HG02798 (cell line): ENCODE data around the gene ARHGEF16.

ENCODE experiments used
- ATAC-seq: cut with Tn5 transposase; IDR thresholded peaks from one replicate; pipeline ENCODE4 v1.9.1; 2021; ENCODE audit warnings: mild to moderate bottlenecking; ENCODE audit not compliant: unreplicated experiment, poor library complexity

Gene ARHGEF16

GRCh38 chr1:3454811-3455618 lies 550 bp downstream of the ARHGEF16 start:
- ATAC-seq = no peak

GRCh38 chr1:3455670-3456448 lies 1.4 kb downstream of the ARHGEF16 start:
- no peak for ATAC-seq

- ATAC-seq = no peak
These were observed 2.0 kb downstream of the ARHGEF16 start for GRCh38 chr1:3456449-3456963.

GRCh38 chr1:3456964-3457909 lies 2.8 kb downstream of the ARHGEF16 start:
- no peak for ATAC-seq

- ATAC-seq = no peak
These were observed 3.7 kb downstream of the ARHGEF16 start for GRCh38 chr1:3457910-3458883.

GRCh38 chr1:3459051-3459908 lies 4.8 kb downstream of the ARHGEF16 start:
- no peak for ATAC-seq

- ATAC-seq = no peak
These were observed 5.6 kb downstream of the ARHGEF16 start for GRCh38 chr1:3459940-3460671.

- ATAC-seq = no peak
These were observed 6.2 kb downstream of the ARHGEF16 start for GRCh38 chr1:3460672-3461131.

GRCh38 chr1:3461238-3461933 lies 6.9 kb downstream of the ARHGEF16 start:
- ATAC-seq = no peak

GRCh38 chr1:3461934-3462275 lies 7.4 kb downstream of the ARHGEF16 start:
- ATAC-seq = no peak

GRCh38 chr1:3462356-3463012 lies 8.0 kb downstream of the ARHGEF16 start:
- ATAC-seq = no peak

- no peak for ATAC-seq
These were observed 8.5 kb downstream of the ARHGEF16 start for GRCh38 chr1:3463013-3463385.

GRCh38 chr1:3463408-3463863 lies 9.0 kb downstream of the ARHGEF16 start:
- ATAC-seq = no peak

GRCh38 chr1:3463891-3464648 lies 9.6 kb downstream of the ARHGEF16 start:
- no peak for ATAC-seq

GRCh38 chr1:3464649-3465025 lies 10.2 kb downstream of the ARHGEF16 start:
- ATAC-seq = no peak
